GM12873 (cell line): ENCODE data around the gene LKAAEAR1.

Experiments
- CTCF ChIP-seq: IDR thresholded peaks from 2 replicates; pipeline ENCODE4 v1.5.1; 2012; ENCODE audit warnings: low read depth, mild to moderate bottlenecking, moderate library complexity, low read length, control low read depth; ENCODE audit not compliant: insufficient read depth; ENCODE audit errors: missing control alignments

The LKAAEAR1 gene

GRCh38 chr20:64062276-64062595 is 22.0 kb downstream of the LKAAEAR1 start:
- TF ChIP-seq CTCF, result no peak

- TF ChIP-seq CTCF, result no peak
Measured at GRCh38 chr20:64058536-64058935, 25.7 kb downstream of the LKAAEAR1 start.

GRCh38 chr20:64057628-64058498 is 26.3 kb downstream of the LKAAEAR1 start:
- TF ChIP-seq CTCF, result peak; percentile 95

- no peak for TF ChIP-seq CTCF
Measured at GRCh38 chr20:64056889-64057627, 27.1 kb downstream of the LKAAEAR1 start.

GRCh38 chr20:64056639-64056888 is 27.6 kb downstream of the LKAAEAR1 start:
- TF ChIP-seq CTCF, result no peak

- TF ChIP-seq CTCF, result no peak
Measured at GRCh38 chr20:64055893-64056638, 28.1 kb downstream of the LKAAEAR1 start.

GRCh38 chr20:64055396-64055892 is 28.8 kb downstream of the LKAAEAR1 start:
- TF ChIP-seq CTCF, result no peak
